HG02938 (cell line): ENCODE measurements around the gene LCN2.
"Not testable (repeated sequence)": the region's sequence is repeated elsewhere in the genome, so short reads cannot be mapped to it uniquely, and the experiment has no call there.

Experiments
- ATAC-seq: cut with Tn5 transposase; IDR thresholded peaks from one replicate; pipeline ENCODE4 v1.9.1; 2021; ENCODE audit warnings: mild to moderate bottlenecking, moderate library complexity; ENCODE audit not compliant: unreplicated experiment

LCN2 gene

GRCh38 chr9:128149001-128149701 lies at the start of gene LCN2:
Gene LCN2, plus strand, starts transcription at chr9:128149453. Its CDS starts 73 bp downstream, at chr9:128149526.
- no peak for ATAC-seq

GRCh38 chr9:128099932-128100491 lies 49.2 kb upstream of the LCN2 start:
- no peak for ATAC-seq

GRCh38 chr9:128100581-128100980 lies 48.7 kb upstream of the LCN2 start:
- no peak for ATAC-seq

GRCh38 chr9:128101231-128101661 lies 48.0 kb upstream of the LCN2 start:
- ATAC-seq, result no peak

GRCh38 chr9:128101690-128102089 lies 47.6 kb upstream of the LCN2 start:
- no peak for ATAC-seq

- ATAC-seq, result no peak
These were observed 47.1 kb upstream of the LCN2 start for GRCh38 chr9:128102196-128102595.

- no peak for ATAC-seq
These were observed 46.2 kb upstream of the LCN2 start for GRCh38 chr9:128102861-128103588.

GRCh38 chr9:128103589-128103962 lies 45.7 kb upstream of the LCN2 start:
- ATAC-seq, result no peak

- no peak for ATAC-seq
These were observed 45.1 kb upstream of the LCN2 start for GRCh38 chr9:128104171-128104618.

- no peak for ATAC-seq
These were observed 43.6 kb upstream of the LCN2 start for GRCh38 chr9:128105538-128106175.

GRCh38 chr9:128106181-128106939 lies 42.9 kb upstream of the LCN2 start:
- no peak for ATAC-seq

- no peak for ATAC-seq
These were observed 42.2 kb upstream of the LCN2 start for GRCh38 chr9:128106940-128107467.

GRCh38 chr9:128107468-128108268 lies 41.6 kb upstream of the LCN2 start:
- ATAC-seq, result no peak

- no peak for ATAC-seq
These were observed 40.8 kb upstream of the LCN2 start for GRCh38 chr9:128108269-128109049.

GRCh38 chr9:128109050-128109709 lies 40.1 kb upstream of the LCN2 start:
- no peak for ATAC-seq

GRCh38 chr9:128111726-128112125 lies 37.5 kb upstream of the LCN2 start:
- not testable (repeated sequence) for ATAC-seq

- ATAC-seq, result no peak
These were observed 35.5 kb upstream of the LCN2 start for GRCh38 chr9:128113526-128114325.
